T-helper 22 cell (primary cell): ENCODE results near the gene UBE2Q2.
"Not testable (repeated sequence)": the region's sequence is repeated elsewhere in the genome, so short reads cannot be mapped to it uniquely, and the experiment has no call there.

ENCODE experiments used
- DNase-seq: peaks from one replicate; pipeline ENCODE4 v3.0.0-alpha.2; 2020; ENCODE audit warnings: low read depth

UBE2Q2 gene

GRCh38 chr15:75827691-75828090 is 15.6 kb upstream of the UBE2Q2 start:
- DNase-seq: no peak

- no peak for DNase-seq
Observed at GRCh38 chr15:75828429-75828828, 14.8 kb upstream of the UBE2Q2 start.

- no peak for DNase-seq
Observed at GRCh38 chr15:75830910-75831805, 12.1 kb upstream of the UBE2Q2 start.

GRCh38 chr15:75831806-75832102 is 11.5 kb upstream of the UBE2Q2 start:
- no peak for DNase-seq

- DNase-seq: no peak
Observed at GRCh38 chr15:75832114-75832513, 11.1 kb upstream of the UBE2Q2 start.

- no peak for DNase-seq
Observed at GRCh38 chr15:75834021-75834420, 9.2 kb upstream of the UBE2Q2 start.

GRCh38 chr15:75835990-75836958 is 7.0 kb upstream of the UBE2Q2 start:
- no peak for DNase-seq

- peak; percentile 19 for DNase-seq
Observed at GRCh38 chr15:75836959-75837334, 6.3 kb upstream of the UBE2Q2 start.

- DNase-seq: no peak
Observed at GRCh38 chr15:75840659-75841058, 2.6 kb upstream of the UBE2Q2 start.

- no peak for DNase-seq
Observed at GRCh38 chr15:75841626-75842025, 1.6 kb upstream of the UBE2Q2 start.

- DNase-seq: peak; percentile 25
Observed at GRCh38 chr15:75843678-75844581, 683 bp downstream of the UBE2Q2 start.

GRCh38 chr15:75844629-75845335 is 1.5 kb downstream of the UBE2Q2 start:
- DNase-seq: no peak

GRCh38 chr15:75849167-75849566 is 5.9 kb downstream of the UBE2Q2 start:
- no peak for DNase-seq

- DNase-seq: no peak
Observed at GRCh38 chr15:75850708-75851107, 7.5 kb downstream of the UBE2Q2 start.

GRCh38 chr15:75851566-75851965 is 8.3 kb downstream of the UBE2Q2 start:
- not testable (repeated sequence) for DNase-seq

GRCh38 chr15:75857886-75858285 is 14.6 kb downstream of the UBE2Q2 start:
- no peak for DNase-seq

GRCh38 chr15:75861750-75862402 is 18.6 kb downstream of the UBE2Q2 start:
- DNase-seq: no peak

GRCh38 chr15:75862796-75863195 is 19.5 kb downstream of the UBE2Q2 start:
- DNase-seq: no peak

GRCh38 chr15:75864213-75865059 is 21.2 kb downstream of the UBE2Q2 start:
- no peak for DNase-seq

- not testable (repeated sequence) for DNase-seq
Observed at GRCh38 chr15:75866045-75866444, 22.8 kb downstream of the UBE2Q2 start.
